Spleen (tissue), 11 donors: ENCODE data around the gene FAM200B. TPM values are rescaled to one million over a fixed set of nuclear protein-coding genes. Genes with fewer than 3 reads are reported as not detected.
A peak's percentile ranks its signal among the peaks of the same experiment; 100 is the strongest.

Experiments used
- DNase-seq: peaks from one replicate; pipeline ENCODE4 v3.0.0-alpha.2; 2020
- H3K27ac ChIP-seq, 8 donors: fragments of 200-600 bp; sonication (generic) in 7 of 8; 1 replicate in 4 of 8; 2 replicates in 4 of 8; pipeline versions ENCODE4 v1.5.0 to v1.8.0; 2016 to 2021; ENCODE audit warnings: inconsistent platforms in 4 of 8, mild to moderate bottlenecking in 4 of 8, moderate library complexity in 1 of 8
- H3K27me3 ChIP-seq, 7 donors: fragments of 200-600 bp; sonication (generic) in 6 of 7; replicated peaks in 1 of 7; 1 replicate in 4 of 7; 2 replicates in 3 of 7; pipeline versions ENCODE4 v1.5.0 to v1.8.0; 2016 to 2021; ENCODE audit warnings: inconsistent platforms in 3 of 7, mild to moderate bottlenecking in 1 of 7
- H3K36me3 ChIP-seq, 6 donors: fragments of 200-600 bp; sonication (generic) in 5 of 6; 1 replicate in 4 of 6; 2 replicates in 2 of 6; pipeline versions ENCODE4 v1.5.0 to v1.8.0; 2016 to 2021; ENCODE audit warnings: inconsistent platforms in 2 of 6
- H3K4me1 ChIP-seq, 6 donors: fragments of 200-600 bp; sonication (generic) in 5 of 6; 1 replicate in 3 of 6; 2 replicates in 3 of 6; pipeline versions ENCODE4 v1.5.0 to v1.8.0; 2016 to 2021; ENCODE audit warnings: inconsistent platforms in 3 of 6
- H3K4me3 ChIP-seq, 8 donors: fragments of 200-600 bp; sonication (generic) in 7 of 8; 1 replicate in 4 of 8; 2 replicates in 4 of 8; pipeline versions ENCODE4 v1.5.0 to v1.8.0; 2016 to 2021; ENCODE audit warnings: inconsistent platforms in 4 of 8, mild to moderate bottlenecking in 4 of 8, moderate library complexity in 2 of 8
- H3K9me3 ChIP-seq, 8 donors: fragments of 200-600 bp; sonication (generic) in 7 of 8; 1 replicate in 4 of 8; 2 replicates in 4 of 8; pipeline versions ENCODE4 v1.5.0 to v1.8.0; 2016 to 2021; ENCODE audit warnings: inconsistent platforms in 4 of 8
- CTCF ChIP-seq, 11 experiments: fragments of 200-600 bp in 7 of 11; fragments of 450-650 bp in 4 of 11; sonication (generic) in 4 of 11; IDR thresholded peaks in 8 of 11; conservative IDR thresholded peaks in 3 of 11; 1 replicate in 7 of 11; 2 replicates in 4 of 11; pipeline versions ENCODE4 v1.4.0 to v1.8.0; 2016 to 2021; ENCODE audit warnings: antibody characterized with exemption in 11 of 11, inconsistent platforms in 4 of 11, mild to moderate bottlenecking in 1 of 11
- POLR2A ChIP-seq, 3 donors: fragments of 450-650 bp; IDR thresholded peaks; one replicate each; pipeline ENCODE4 v1.5.1; 2017; ENCODE audit warnings: antibody characterized with exemption in 3 of 3, mild to moderate bottlenecking in 1 of 3
- POLR2AphosphoS5 ChIP-seq, 3 donors: sonication (generic); formaldehyde crosslinking; IDR thresholded peaks; one replicate each; pipeline ENCODE4 v1.5.1; 2017; ENCODE audit warnings: antibody characterized with exemption in 3 of 3
- WGBS, 5 donors: extraction: QIAGEN DNeasy Blood & Tissue Kit in 3 of 5; methylation state at CpG; one replicate each; pipeline versions ENCODE4 v1.1.5 to v1.1.7; 2013 to 2018; 5-methylcytosine and 5-hydroxymethylcytosine counted together
- intact Hi-C: fragments of 100-400 bp; cut with DNase I; formaldehyde crosslinking; loops from one replicate; pipeline ENCODE4 v1.15.0; 2023; ENCODE audit warnings: low total_unique reads
- polyA plus RNA-seq, 3 donors: library from polyadenylated mRNA; stranded (reverse); fragments of 200-250 nt; gene quantifications; one replicate each; pipeline ENCODE4 v1.2.1, GENCODE V29; 2013
- total RNA-seq, 7 donors: library from RNA; depleted of rRNA in 3 of 7; stranded (reverse); fragments of >200 nt in 3 of 7; fragmentation: NEBNext Ultra II Directional in 4 of 7; extraction: Animal tissue kit (Norgen Biotek cat#: 25700) in 4 of 7; gene quantifications; one replicate each; pipeline versions ENCODE4 v1.1.0 to v1.2.1, GENCODE V29; 2016 to 2021
- donor health status: healthy with polysubstance abuse.
- donor health status: DM: no; HTN: no; CAD: no; lungs with moderate emphysema.
- donor health status: DM: no; HTN: no; CAD: no.
- donor health status: Bipolar disorder and iron deficiency.
- donor health status: healthy.
- donor health status: DM: no; HTN: no; CAD: no.
- donor health status: DM: yes; HTN: yes; CAD: no.

FAM200B gene
- total and polyA plus RNA-seq, 10 donors, result 17.4 to 42.0 (median 28.6) TPM

GRCh38 chr4:15676899-15677298 is 4.7 kb upstream of the FAM200B start:
- H3K4me1 ChIP-seq, result peaks cover 0 to 78% (median 15%) of the 10 kb centered on the region in 6 donors
- intact Hi-C loops, result no loop called here
- H3K9me3 ChIP-seq, result no peaks in the 10 kb centered on the region
- H3K4me3 ChIP-seq, result no peak overlapping the region
- H3K36me3 ChIP-seq, result no peaks in the 10 kb centered on the region
- TF ChIP-seq POLR2A (IDR thresholded peaks at IDR 0.05), result no peak
- no peak for TF ChIP-seq POLR2AphosphoS5 (IDR thresholded peaks at IDR 0.05)
- no peak for TF ChIP-seq CTCF (IDR thresholded peaks at IDR 0.05 in 8 of 11, conservative IDR thresholded peaks at IDR 0.05 in 3 of 11)
- 91 to 96% (median 95%) methylated on average over 6 of the region's 6 CpGs for WGBS, 5 donors
- peak overlapping the region in 1 of 8 donors; percentile 23 for H3K27ac ChIP-seq
- no peak for DNase-seq
- no peaks in the 10 kb centered on the region for H3K27me3 ChIP-seq

- WGBS, 5 donors, result 88 to 96% (median 90%) methylated on average over 2 of the region's 2 CpGs
Observed at GRCh38 chr4:15677507-15677988, 4.1 kb upstream of the FAM200B start.

DNA sequence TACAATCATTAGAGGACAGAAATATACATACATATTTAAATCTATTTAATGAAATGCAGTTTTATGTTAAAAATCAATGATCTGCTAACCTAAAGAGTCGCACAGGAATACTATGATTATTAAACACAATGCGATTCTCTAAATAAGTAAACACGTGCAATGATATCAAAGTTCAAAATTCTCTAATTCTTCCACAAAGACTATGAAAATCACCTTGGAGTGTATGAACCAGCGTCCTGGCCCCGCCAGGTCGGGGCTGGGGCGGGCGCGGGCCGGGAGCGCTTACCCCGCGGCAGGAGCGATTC is 608 bp upstream of the FAM200B start:
- WGBS, 5 donors, result 1 to 3% (median 2%) methylated on average over 14 of the region's 14 CpGs
- Histone ChIP-seq H3K27me3 (no peaks in the 10 kb centered on the region), H3K36me3 (peaks cover 0 to 2% (median under 1%) of the 10 kb centered on the region in 6 donors), H3K4me1 (peaks cover 14 to 89% (median 36%) of the 10 kb centered on the region in 6 donors), H3K4me3 (peak overlapping the region; percentile 69 to 82 (median 75)), H3K9me3 (no peaks in the 10 kb centered on the region), H3K27ac (peak overlapping the region in 7 of 8 donors; percentile 91 to 99 (median 95))
- DNase-seq, result no peak
- intact Hi-C loops, result no loop called here
- TF ChIP-seq CTCF (IDR thresholded peaks at IDR 0.05 in 8 of 11, conservative IDR thresholded peaks at IDR 0.05 in 3 of 11) (no peak), POLR2AphosphoS5 (IDR thresholded peaks at IDR 0.05) (no peak), POLR2A (IDR thresholded peaks at IDR 0.05) (no peak)

More at GRCh38 chr4:15677507-15677988, 4.1 kb upstream of the FAM200B start:
- no peak overlapping the region for H3K4me3 ChIP-seq
- no peaks in the 10 kb centered on the region for H3K27me3 ChIP-seq
- no peak for TF ChIP-seq POLR2A (IDR thresholded peaks at IDR 0.05)
- TF ChIP-seq CTCF (IDR thresholded peaks at IDR 0.05 in 8 of 11, conservative IDR thresholded peaks at IDR 0.05 in 3 of 11), result no peak
- no peak for TF ChIP-seq POLR2AphosphoS5 (IDR thresholded peaks at IDR 0.05)
- H3K36me3 ChIP-seq, result no peaks in the 10 kb centered on the region
- H3K4me1 ChIP-seq, result peaks cover 3 to 84% (median 20%) of the 10 kb centered on the region in 6 donors
- DNase-seq, result no peak
- intact Hi-C loops, result no loop called here
- peak overlapping the region in 1 of 8 donors; percentile 23 for H3K27ac ChIP-seq
- no peaks in the 10 kb centered on the region for H3K9me3 ChIP-seq

- TF ChIP-seq CTCF (IDR thresholded peaks at IDR 0.05 in 8 of 11, conservative IDR thresholded peaks at IDR 0.05 in 3 of 11) (no peak), POLR2A (IDR thresholded peaks at IDR 0.05) (no peak), POLR2AphosphoS5 (IDR thresholded peaks at IDR 0.05) (no peak)
- H3K27ac ChIP-seq, result peak overlapping the region; percentile 89 to 99 (median 94)
- no peaks in the 10 kb centered on the region for H3K27me3 ChIP-seq
- DNase-seq, result no peak
- 34 to 57% (median 36%) methylated on average over 6 of the region's 6 CpGs for WGBS, 5 donors
- H3K4me1 ChIP-seq, result peaks cover 14 to 87% (median 38%) of the 10 kb centered on the region in 6 donors
- peaks cover 0 to 17% (median 9%) of the 10 kb centered on the region in 6 donors for H3K36me3 ChIP-seq
- peak overlapping the region; percentile 69 to 82 (median 75) for H3K4me3 ChIP-seq
- no peaks in the 10 kb centered on the region for H3K9me3 ChIP-seq
- intact Hi-C loops, result no loop called here
Observed at GRCh38 chr4:15682242-15683142, 865 bp downstream of the FAM200B start.
